ENCODE measurements around the gene PPFIA4. TPM values are rescaled to one million over a fixed set of nuclear protein-coding genes. Genes with fewer than 3 reads are reported as not detected.

Gene PPFIA4
- total RNA-seq, 2 experiments from 2014 or later: 0.93 to 0.98 TPM

GRCh38 chr1:203058676-203058935 lies 32.3 kb downstream of the PPFIA4 start:
- H3K9me3 ChIP-seq (ENCODE audit: control insufficient read depth in 1 of 2, insufficient read depth in 1 of 2, low read length in 2 of 2): no peaks in the 10 kb centered on the region
- H3K27me3 ChIP-seq (ENCODE audit: control insufficient read depth in 1 of 2, insufficient read depth in 2 of 2, low read length in 2 of 2): no peaks in the 10 kb centered on the region
- no peak for TF ChIP-seq CTCF (IDR thresholded peaks at IDR 0.05)
- Mint-ChIP-seq H3K36me3 (ENCODE audit: low read depth) (no peaks in the 10 kb centered on the region), H3K27me3 (no peaks in the 10 kb centered on the region), H3K27ac (no peak overlapping the region), H3K4me1 (ENCODE audit: low read depth) (no peaks in the 10 kb centered on the region), H3K4me3 (no peak overlapping the region), H3K9me3 (no peaks in the 10 kb centered on the region)
- DNase-seq (no peak), ATAC-seq (ENCODE audit: poor library complexity) (no peak)
- H3K27ac ChIP-seq (ENCODE audit: low read depth in 1 of 2, low read length in 2 of 2): no peak overlapping the region
- H3K4me1 ChIP-seq (ENCODE audit: insufficient read depth, low read length): peaks cover 2% of the 10 kb centered on the region
- H3K36me3 ChIP-seq (ENCODE audit: insufficient read depth, low read length): no peaks in the 10 kb centered on the region
- ChIA-PET CTCF (no interaction called here), POLR2A (no interaction called here)
- no peak overlapping the region for H3K4me3 ChIP-seq (ENCODE audit: low read length)
- intact Hi-C loops (cut with DNase I, micrococcal nuclease): no loop called here

GRCh38 chr1:203059485-203059884 lies 33.2 kb downstream of the PPFIA4 start:
- POLR2A ChIA-PET: no interaction called here
- Histone ChIP-seq H3K9me3 (ENCODE audit: control insufficient read depth in 1 of 2, insufficient read depth in 1 of 2, low read length in 2 of 2) (no peaks in the 10 kb centered on the region), H3K4me3 (ENCODE audit: low read length) (no peak overlapping the region), H3K27ac (ENCODE audit: low read depth in 1 of 2, low read length in 2 of 2) (no peak overlapping the region), H3K27me3 (ENCODE audit: control insufficient read depth in 1 of 2, insufficient read depth in 2 of 2, low read length in 2 of 2) (no peaks in the 10 kb centered on the region), H3K36me3 (ENCODE audit: insufficient read depth, low read length) (no peaks in the 10 kb centered on the region), H3K4me1 (ENCODE audit: insufficient read depth, low read length) (peaks cover 2% of the 10 kb centered on the region)
- no peak for TF ChIP-seq CTCF (IDR thresholded peaks at IDR 0.05)
- Mint-ChIP-seq H3K4me3 (no peak overlapping the region), H3K9me3 (no peaks in the 10 kb centered on the region), H3K27ac (no peak overlapping the region), H3K4me1 (ENCODE audit: low read depth) (no peaks in the 10 kb centered on the region), H3K36me3 (ENCODE audit: low read depth) (no peaks in the 10 kb centered on the region), H3K27me3 (no peaks in the 10 kb centered on the region)
- CTCF ChIA-PET: no interaction called here
- ATAC-seq (ENCODE audit: poor library complexity) (no peak), DNase-seq (no peak)
- intact Hi-C loops (cut with DNase I, micrococcal nuclease): no loop called here

DNA sequence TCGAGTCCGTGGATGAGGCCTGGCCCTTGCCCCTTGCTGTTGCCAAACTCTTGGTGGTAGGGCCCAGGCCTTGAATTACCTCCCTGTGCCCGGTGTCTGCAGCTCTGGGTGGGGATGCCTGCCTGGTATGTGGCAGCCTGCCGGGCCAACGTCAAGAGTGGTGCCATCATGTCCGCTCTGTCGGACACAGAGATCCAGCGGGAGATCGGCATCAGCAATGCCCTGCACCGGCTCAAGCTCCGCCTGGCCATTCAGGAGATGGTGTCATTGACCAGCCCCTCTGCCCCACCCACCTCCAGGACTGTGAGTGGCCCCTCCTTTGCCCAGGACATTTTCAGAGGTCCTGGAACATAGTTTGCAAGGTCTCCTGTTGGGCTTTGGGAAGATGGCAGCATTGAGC lies 33.8 kb downstream of the PPFIA4 start:
- intact Hi-C loops (cut with DNase I, micrococcal nuclease): loop anchor here in 1 of 2 experiments (10.0 kb wide), 1 partner anchor 375 kb away; no protein-coding TSS in a partner anchor
- Mint-ChIP-seq H3K27ac (no peak overlapping the region), H3K9me3 (no peaks in the 10 kb centered on the region), H3K4me1 (ENCODE audit: low read depth) (no peaks in the 10 kb centered on the region), H3K4me3 (no peak overlapping the region), H3K27me3 (no peaks in the 10 kb centered on the region), H3K36me3 (ENCODE audit: low read depth) (no peaks in the 10 kb centered on the region)
- H3K27ac ChIP-seq (ENCODE audit: low read depth in 1 of 2, low read length in 2 of 2): no peak overlapping the region
- H3K9me3 ChIP-seq (ENCODE audit: control insufficient read depth in 1 of 2, insufficient read depth in 1 of 2, low read length in 2 of 2): no peaks in the 10 kb centered on the region
- POLR2A ChIA-PET: no interaction called here
- no peak for DNase-seq
- no peaks in the 10 kb centered on the region for H3K36me3 ChIP-seq (ENCODE audit: insufficient read depth, low read length)
- peaks cover 2% of the 10 kb centered on the region for H3K4me1 ChIP-seq (ENCODE audit: insufficient read depth, low read length)
- H3K27me3 ChIP-seq (ENCODE audit: control insufficient read depth in 1 of 2, insufficient read depth in 2 of 2, low read length in 2 of 2): no peaks in the 10 kb centered on the region
- no peak overlapping the region for H3K4me3 ChIP-seq (ENCODE audit: low read length)
- TF ChIP-seq CTCF (IDR thresholded peaks at IDR 0.05): no peak
- CTCF ChIA-PET: no interaction called here
- ATAC-seq (ENCODE audit: poor library complexity): no peak
